Right ventricle myocardium inferior (tissue), 1 donor: ENCODE data around the gene AMBRA1. TPM values are rescaled to one million over a fixed set of nuclear protein-coding genes. Genes with fewer than 3 reads are reported as not detected.

Source experiments
- ATAC-seq: fragments of 200-7000 bp; cut with Tn5 transposase; one replicate; pipeline ENCODE4 v1.9.1; 2020; ENCODE audit warnings: mild to moderate bottlenecking, moderate library complexity
- DNase-seq: peaks from one replicate; pipeline ENCODE4 v3.0.0; 2021; ENCODE audit errors: missing footprints
- intact Hi-C: fragments of 100-400 bp; cut with DNase I; formaldehyde crosslinking; loops from one replicate; pipeline ENCODE4 v1.11.0; 2022
- total RNA-seq: library from RNA; stranded (reverse); fragmentation: NEBNext Ultra II Directional; extraction: Animal tissue kit (Norgen Biotek cat#: 25700); gene quantifications from one replicate; pipeline ENCODE4 v1.2.1, GENCODE V29; 2021
- donor health status: DM: no; HTN: yes; CAD: no; lungs with severe emphysema.

The AMBRA1 gene
- total RNA-seq, 1 donor from 2014 or later, result 14.8 TPM

DNA sequence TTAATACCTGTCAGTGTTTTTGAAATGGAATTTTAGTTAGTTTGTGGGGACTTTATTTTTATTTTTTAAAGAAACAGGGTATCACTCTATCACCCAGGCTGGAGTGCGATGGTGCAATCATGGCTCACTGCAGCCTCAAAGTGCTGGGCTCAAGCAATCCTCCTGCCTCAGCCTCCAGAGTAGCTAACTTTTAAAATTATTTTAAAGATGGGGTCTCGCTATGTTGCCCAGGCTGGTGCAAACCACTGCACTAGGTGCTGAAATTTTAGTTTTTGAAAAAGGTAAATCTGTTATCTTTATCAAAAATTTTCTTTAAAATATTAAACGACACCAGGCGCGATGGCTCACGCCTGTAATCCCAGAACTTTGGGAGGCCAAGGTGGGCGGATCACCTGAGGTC lies 42.6 kb downstream of the AMBRA1 start:
- ATAC-seq, result no peak
- DNase-seq, result no peak
- intact Hi-C loops, result no loop called here

DNA sequence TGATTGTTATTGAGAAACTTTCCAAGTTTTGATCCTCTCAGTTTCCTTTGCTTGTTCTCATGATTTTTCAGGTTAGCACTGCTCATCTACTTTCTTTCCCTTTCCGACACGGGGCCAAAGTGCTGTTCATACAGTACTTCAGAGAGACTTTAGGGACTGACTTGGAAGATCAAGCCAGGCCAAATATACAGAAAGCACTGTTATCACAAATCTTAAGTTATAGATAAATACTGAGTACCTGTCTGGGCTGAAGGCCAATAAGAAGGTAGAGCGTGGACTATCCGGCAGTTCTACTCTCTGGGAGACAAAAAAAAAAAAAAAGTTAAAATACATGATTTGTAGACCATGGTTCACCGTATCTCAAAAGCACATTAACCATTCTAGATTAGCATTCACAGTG lies 46.2 kb downstream of the AMBRA1 start:
- ATAC-seq (no peak), DNase-seq (no peak)
- intact Hi-C loops, result no loop called here

DNA sequence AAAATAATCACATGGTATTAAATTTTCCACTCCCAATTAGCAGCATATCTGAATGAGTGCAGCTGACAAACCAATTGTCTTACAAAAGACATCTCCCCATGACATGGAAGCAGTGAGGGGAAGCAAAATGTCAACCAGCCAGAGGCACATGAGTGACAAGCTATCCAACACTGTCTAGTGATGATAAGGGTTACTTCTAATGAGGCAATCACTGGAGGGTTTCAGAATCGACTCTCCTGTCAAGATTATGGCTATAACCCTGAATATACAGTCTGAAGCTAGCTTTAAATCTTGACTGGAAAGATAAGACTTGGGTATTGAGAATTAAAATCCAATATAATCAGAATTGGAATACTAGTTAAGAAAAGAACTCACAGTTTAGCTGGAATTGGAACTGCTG lies 50.3 kb downstream of the AMBRA1 start:
- no peak for ATAC-seq
- intact Hi-C loops, result no loop called here
- no peak for DNase-seq

DNA sequence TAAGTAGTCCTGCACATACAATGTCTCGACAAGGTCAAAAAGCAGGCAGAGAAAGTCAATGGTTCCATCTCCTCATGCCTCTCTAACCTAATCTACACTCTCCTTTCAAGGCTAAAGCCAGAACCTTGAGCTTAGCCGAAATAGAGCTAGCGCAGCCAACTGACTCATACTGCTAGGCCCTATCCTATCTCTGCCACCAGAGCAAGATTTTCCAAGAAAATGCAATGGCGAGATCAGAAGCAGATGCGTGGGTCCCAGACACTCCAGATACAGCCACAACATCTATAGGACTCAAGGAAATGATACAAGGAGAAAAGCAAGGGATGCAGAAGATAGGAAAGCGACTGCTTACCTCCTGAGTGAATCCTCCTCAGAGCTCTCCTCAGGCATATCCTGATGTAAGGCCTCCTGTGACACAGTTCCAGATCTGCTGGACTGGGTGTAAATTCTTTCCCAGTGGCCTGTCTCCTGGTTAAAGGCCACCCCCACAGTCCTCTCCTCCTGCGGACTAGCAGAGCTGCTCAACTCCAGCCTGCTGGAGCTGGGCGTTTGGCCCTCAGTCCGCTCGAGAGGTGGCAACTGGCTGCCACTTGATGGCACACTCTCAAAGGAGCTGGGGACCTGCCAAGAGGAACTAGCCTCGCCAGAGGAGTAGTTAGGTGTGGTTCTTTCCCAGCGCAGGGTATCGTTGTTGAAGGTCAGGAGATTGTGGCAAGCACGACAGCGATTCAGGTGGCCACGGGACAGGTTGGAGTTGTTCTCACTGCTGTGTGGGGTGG lies 52.0 kb downstream of the AMBRA1 start:
- intact Hi-C loops, result no loop called here
- DNase-seq, result no peak
- ATAC-seq, result peak; percentile 38

DNA sequence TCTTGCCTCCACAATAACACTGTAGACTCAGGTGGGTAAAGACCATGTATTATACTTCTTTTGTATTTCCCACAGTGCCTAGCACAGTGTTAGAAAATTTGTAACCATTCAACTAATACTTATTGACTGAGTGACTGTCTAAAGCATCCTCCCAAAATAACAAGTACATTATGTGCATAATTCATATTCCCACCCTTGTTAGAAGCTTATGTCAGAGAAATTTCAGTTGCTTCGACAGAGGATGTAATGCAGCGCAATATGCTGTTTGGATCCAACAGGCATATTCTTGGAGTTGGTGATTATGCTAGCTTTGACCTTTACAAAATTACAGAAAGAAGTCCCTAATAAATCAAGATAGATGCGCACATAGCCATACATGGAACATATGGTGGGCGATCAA lies 53.0 kb downstream of the AMBRA1 start:
- DNase-seq, result no peak
- intact Hi-C loops, result no loop called here
- ATAC-seq, result no peak

DNA sequence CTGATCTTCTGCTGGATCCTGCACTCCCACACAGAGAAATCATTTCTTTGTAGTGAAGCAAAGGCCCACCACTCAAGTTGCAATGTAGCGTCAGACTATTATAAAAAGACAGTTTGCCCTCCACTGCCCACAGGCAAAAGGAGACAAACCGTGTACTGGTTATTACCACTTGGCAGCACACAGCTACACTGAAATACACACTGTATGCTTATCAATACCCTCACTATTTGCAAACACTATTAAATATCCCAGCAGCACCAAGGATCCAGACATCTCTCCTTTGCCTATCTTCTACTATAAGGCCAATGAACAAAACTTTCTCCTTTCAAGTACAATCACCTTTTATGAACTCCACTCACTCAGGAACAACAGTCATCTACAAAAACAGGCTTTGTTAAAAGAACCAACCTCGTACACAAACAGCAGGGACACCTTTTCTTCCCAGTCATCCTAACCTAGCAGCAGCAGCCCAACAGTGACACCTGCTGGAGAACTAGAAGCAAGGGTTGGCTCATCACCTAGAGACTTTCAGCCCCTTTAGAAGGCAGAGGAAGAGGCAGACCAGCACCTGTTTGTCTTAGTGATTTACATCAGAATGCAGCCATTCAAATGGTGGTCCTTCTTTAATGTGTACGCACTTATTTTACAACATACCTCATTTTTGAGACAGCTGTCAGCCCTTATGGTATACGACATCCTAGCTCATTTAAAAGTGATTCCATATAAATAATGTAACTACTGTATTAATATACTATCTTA lies 56.1 kb downstream of the AMBRA1 start:
- no peak for DNase-seq
- intact Hi-C loops, result loop anchor here (2.0 to 10.0 kb wide), 2 partner anchors 145 to 293 kb away; no protein-coding TSS in a partner anchor
- ATAC-seq, result peak; percentile 74

DNA sequence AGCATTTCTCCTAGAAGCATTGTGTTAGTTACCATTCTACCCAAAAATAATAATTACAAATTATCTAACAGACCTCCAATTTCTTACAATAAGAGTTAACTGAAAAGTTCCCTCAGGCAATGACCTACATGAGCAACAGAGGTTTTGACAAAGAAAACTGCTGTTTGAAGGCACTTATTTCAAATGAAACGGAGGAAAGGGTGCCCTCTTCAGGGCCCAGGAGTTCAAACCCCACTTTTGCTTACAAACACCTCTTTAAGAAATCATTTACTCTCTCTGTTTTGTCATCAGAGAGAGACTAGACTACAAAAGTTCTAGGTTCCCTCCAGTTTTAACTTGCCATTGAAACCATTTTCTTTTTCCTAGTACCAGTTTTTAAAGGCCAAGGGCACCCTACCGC lies 56.7 kb downstream of the AMBRA1 start:
- DNase-seq (no peak), ATAC-seq (no peak)
- intact Hi-C loops, result loop anchor here (2.0 to 10.0 kb wide), 2 partner anchors 144 to 292 kb away; no protein-coding TSS in a partner anchor

DNA sequence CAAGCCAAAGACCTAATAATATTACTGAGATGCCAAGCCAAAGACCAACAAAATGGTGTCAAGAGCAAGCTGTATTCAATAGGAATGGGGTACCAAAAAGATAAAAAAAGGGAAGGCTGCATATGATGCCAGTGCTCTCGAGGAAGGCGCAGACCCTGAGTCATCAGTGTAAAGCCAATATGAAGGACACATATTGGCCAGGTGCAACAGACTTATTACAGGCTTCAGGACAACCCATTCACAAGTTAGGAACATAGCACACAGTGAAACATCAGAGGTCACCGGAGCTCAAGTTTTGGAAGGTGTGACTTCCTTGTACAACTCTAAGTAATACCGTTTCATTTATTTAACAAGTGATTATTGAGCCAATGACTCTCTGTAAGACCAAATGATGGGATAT lies 58.1 kb downstream of the AMBRA1 start:
- DNase-seq (no peak), ATAC-seq (no peak)
- intact Hi-C loops, result loop anchor here (2.0 to 10.0 kb wide), 2 partner anchors 143 to 291 kb away; no protein-coding TSS in a partner anchor

DNA sequence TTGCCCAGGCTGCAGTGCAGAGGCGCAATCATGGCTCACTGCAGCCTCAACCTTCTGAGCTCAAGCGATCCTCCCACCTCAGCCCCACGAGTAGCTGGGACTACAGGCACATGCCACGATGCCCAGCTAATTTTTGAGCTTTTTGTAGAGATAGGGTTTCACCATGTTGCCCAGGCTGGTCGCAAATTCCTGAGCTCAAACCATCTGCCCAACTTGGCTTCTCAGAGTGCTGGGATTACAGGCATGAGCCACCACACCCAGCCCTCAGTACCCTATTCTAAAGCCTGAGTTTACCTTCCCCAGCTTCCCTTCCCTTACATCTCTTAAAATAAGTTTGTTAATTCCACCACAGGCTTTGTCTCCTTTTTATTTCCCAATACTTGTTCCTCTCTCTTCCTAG lies 59.1 kb downstream of the AMBRA1 start:
- intact Hi-C loops, result loop anchor here (10.0 kb wide), 1 partner anchor 290 kb away; no protein-coding TSS in a partner anchor
- DNase-seq, result no peak
- ATAC-seq, result no peak

DNA sequence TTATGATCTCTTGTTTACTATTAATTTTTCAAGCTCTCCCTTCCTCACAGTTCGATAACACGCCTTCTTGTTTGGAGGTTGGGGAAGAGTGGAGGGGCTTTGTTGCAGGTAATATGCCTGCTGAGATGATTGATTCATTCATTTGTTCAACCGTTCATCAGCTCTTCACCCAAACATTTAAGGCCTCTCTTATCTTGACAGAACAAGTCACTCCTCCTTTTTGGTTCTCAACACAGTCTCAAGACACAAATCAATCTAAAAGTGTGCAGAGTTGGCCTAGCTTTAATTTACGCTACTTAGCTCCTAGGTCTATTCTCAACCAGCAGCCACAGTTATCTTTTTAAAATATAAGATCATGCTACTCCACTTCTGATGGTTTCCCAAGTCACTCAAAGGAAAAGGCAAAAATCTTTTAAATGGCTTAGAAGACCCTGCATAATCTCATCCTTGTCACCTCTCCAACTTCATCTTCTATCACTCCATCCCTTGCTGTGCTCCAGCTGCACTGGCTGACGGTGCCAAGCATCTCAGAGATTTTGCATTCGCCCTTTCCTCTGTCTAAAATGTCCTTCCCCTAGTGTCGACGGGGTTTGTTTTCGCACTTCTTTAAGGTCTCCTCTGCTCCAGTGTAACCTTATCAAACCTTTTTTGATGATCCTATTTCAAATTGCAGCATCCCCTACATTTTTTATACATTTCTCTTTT lies 60.3 kb downstream of the AMBRA1 start:
- DNase-seq (no peak), ATAC-seq (no peak)
- intact Hi-C loops, result loop anchor here (10.0 kb wide), 1 partner anchor 289 kb away; no protein-coding TSS in a partner anchor

DNA sequence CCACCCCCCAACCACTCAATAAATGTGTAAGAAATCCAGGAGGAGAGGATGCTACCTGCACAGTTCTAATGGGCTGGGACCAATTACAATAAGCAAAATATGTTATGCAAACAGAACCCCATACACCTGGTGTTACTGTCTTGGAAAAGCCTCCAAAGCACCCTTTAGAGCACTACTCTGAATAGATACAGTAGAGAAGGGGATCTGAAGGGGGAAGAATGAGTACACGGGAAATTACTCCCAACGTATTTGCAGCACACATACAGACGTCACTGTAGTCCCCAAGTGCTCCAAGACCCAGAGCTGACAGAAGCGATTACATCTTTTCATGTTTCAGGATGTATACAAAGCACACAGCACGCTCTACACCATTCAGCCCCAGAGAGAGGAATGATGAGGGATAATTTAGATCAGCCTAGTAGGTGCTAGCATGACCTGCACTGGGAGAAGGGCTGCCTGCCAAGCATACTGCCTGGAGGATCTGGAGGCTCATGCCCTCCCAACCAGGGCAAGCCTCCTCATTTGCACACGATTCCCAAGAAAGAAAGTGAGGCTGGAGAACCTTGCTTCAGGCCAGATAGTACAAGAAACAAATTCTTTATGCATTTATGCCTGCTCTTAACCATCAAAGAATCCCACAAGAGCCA lies 63.8 kb downstream of the AMBRA1 start:
- DNase-seq (no peak), ATAC-seq (peak; percentile 44)
- intact Hi-C loops, result loop anchor here (2.0 to 10.0 kb wide), 3 partner anchors 38 to 285 kb away; partner anchors contain the start of gene CHRM4

DNA sequence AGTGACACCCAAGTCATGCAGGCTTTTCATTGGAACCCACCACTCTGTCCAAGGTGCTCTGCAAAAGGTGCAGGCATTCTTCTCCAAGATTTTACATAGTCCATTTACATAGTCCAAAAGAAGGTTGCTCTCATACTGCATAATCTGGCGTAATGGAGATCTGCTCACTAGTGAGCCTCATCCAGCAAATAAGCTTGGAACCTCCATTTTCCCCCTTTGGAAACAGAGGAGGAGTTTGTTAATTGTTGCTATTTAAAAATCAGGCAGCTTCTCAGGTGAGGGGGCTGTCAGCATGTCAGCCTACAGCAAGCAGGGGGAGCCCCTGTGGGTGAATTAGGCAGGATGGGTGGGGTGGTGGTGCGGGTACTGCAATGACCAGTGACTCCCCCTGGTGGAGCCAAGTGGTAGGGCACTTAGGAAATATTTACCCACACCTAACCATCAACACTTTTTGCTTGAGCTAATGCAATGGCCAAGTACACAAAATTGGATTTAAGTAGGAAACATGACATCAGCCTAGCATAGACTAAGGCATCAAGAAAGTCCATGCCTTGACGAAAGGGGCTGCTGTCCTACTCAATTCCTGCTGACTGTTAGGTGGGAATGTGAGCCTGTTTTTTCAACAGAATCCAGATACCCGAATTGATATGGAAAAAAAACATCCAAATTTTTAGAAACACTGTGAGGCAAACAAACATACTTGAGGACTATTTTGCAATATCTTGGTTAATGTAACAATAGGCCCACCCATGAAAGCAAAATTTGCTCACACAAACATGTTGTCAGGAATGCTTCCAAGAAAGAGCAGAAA lies 64.5 kb downstream of the AMBRA1 start:
- intact Hi-C loops, result loop anchor here (2.0 to 5.0 kb wide), 2 partner anchors 37 to 138 kb away; partner anchors contain the start of gene CHRM4
- ATAC-seq, result peak; percentile 69
- peak; percentile 75 for DNase-seq

DNA sequence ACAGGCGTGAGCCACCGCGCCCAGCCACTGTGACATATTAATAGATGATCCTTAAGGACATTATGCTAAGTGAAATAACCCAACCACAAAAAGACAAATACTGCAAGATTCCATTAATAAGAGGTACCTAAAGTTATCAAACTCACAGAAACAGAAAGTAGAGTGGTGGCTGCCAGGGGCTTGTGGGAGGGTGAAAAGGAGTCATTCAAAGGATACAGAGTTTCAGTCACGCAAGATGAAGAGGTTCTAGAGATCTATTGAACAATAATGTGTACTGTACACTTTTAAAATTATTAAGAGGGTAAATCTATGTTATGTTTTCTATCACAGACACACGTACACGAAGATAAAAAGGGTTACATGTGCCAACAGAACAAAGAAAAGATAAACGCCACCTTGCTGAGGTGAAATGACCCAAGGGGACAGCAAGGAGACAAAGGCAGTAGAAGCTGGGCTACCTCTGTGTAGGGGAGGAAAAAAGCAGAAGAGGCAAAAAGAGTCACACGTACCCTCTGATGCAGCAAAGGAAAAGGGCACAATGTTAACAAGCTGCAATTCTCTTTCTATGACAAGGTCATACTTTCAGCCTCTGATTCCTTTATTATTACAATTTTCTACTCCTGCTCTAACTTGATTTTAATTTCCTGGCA lies 65.3 kb downstream of the AMBRA1 start:
- DNase-seq, result no peak
- intact Hi-C loops, result loop anchor here (2.0 to 5.0 kb wide), 2 partner anchors 36 to 138 kb away; partner anchors contain the start of gene CHRM4
- peak; percentile 23 for ATAC-seq

DNA sequence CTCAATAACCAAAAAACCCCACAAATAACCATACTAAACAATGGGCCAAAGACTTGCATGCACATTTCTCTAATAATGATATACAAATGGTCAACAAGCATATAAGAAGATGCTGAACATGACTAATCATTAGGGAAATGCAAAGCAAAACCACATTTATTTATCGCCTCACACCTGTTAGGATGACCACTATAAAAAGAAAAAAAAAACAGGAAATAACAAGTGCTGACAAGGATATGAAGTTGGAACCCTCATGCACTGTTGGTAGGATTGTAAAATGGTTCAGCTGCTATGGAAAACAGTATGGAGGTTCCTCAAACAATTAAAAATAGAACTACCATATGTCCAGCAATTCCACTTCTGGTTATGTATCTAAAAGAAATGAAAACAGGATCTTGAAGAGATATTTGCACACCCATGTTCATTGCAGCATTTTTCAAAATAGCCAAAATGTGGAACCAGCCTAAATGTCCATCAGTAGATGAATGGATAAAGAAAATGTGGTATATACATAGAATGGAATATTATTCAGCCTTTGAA lies 66.2 kb downstream of the AMBRA1 start:
- no peak for DNase-seq
- ATAC-seq, result no peak
- intact Hi-C loops, result loop anchor here (2.0 to 5.0 kb wide), 2 partner anchors 35 to 137 kb away; partner anchors contain the start of gene CHRM4

DNA sequence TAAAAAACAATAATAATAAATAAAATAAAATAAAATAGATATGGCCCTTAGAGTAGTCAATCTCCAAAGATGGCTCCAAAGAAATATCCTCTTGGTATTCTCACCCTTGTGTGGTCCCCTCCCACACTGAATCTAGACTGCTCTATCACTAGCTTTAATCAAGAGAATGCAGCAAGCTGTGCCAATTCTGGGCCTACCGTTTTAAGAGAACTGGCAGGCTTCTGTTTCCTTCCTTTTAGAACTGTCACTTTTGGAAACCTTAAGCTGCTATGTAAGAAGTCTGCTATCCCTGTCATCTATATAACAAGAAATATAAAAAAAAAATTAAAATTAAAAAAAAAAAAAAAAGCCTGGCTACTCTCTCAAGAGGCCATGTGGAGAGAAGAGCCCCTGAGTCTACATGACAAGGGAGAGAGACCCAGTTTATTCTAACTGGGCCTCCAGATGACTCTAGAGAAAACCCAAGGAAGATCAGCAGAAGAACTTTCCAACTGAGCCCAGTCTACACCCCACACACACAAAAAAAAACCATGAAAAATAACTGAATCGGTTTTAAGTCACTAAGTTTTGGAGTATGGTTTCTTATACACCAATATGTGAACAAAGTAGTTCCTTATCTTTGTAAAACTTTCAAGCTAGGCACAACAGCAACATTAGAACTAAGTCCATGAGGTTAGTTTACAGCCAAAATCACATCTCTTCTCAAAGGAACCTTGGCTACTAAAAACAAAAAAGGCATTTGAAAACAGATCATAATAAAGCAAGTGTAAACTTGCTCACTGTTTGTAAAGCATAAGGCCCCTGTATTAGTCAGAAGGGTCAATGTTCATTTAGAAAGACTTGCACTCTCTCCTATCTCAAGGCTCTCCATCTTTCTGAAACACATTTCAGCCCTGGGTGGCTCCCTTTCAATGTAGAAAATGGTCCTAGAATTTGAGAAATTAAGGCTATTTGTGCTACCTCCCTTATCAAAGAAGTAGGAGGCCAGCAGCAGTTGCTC lies 67.3 kb downstream of the AMBRA1 start:
- no peak for ATAC-seq
- DNase-seq, result no peak
- intact Hi-C loops, result loop anchor here (5.0 kb wide), 1 partner anchor 34 kb away; no protein-coding TSS in a partner anchor
